ENCODE measurements around the gene SLC27A3. TPM values are rescaled to one million over a fixed set of nuclear protein-coding genes. Genes with fewer than 3 reads are reported as not detected.

Gene SLC27A3
- total and polyA plus RNA-seq, 9 of the 15 experiments (the other 6 are each of a cell fraction or from before 2014, with no cell fraction given), result 0.57 to 5.2 (median 2.8) TPM

DNA sequence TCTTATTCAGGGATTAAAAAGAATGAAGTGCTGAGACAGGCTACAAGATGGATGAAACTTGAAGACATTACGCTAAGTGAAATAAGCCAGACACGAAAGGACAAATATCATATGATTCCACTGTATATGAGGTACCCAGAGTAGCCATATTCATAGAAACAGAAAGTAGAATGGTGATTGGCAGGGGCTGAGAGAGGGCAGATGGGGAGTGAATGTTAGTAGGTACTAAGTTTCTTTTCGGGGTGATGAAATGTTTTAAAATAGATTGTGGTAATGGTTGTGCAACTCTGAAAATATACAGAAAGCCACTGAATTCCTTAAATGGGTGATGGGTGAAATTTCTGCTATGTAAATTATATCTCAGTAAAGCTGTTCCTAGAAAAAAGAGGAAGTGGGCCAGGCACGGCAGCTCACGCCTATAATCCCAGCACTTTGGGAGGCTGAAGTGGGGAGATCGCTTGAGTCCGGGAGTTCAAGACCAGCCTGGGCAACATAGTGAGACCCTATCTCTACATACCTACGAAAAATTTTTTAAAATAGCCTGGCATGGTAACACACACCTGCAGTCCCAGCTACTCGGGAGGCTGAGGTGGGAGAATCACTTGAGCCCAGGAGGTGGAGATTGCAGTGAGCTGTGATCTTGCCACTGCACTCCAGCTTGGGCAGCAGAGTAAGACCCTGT is 15.9 kb downstream of the SLC27A3 start (continued):
- TF ChIP-seq, protein P1, sequence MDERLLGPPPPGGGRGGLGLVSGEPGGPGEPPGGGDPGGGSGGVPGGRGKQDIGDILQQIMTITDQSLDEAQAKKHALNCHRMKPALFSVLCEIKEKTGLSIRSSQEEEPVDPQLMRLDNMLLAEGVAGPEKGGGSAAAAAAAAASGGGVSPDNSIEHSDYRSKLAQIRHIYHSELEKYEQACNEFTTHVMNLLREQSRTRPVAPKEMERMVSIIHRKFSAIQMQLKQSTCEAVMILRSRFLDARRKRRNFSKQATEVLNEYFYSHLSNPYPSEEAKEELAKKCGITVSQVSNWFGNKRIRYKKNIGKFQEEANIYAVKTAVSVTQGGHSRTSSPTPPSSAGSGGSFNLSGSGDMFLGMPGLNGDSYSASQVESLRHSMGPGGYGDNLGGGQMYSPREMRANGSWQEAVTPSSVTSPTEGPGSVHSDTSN (CRISPR knock-in tag; IDR thresholded peaks at IDR 0.05; ENCODE audit: low read depth), result peak; percentile 33; the same call in 1 of the 2 replicates
- TF ChIP-seq, protein P1 (tag; conservative IDR thresholded peaks at IDR 0.05; ENCODE audit: low read depth), result peak; percentile 49
- peak; percentile 35; the same call in 1 of the 2 replicates for TF ChIP-seq GABPB1 (CRISPR knock-in tag; IDR thresholded peaks at IDR 0.05)
- no peak for TF ChIP-seq NR2C2 (CRISPR knock-in tag; IDR thresholded peaks at IDR 0.05)
- peak; percentile 3; the same call in 1 of the 2 replicates for TF ChIP-seq NR2C2 (tag; IDR thresholded peaks at IDR 0.05)
- TF ChIP-seq, protein P2, sequence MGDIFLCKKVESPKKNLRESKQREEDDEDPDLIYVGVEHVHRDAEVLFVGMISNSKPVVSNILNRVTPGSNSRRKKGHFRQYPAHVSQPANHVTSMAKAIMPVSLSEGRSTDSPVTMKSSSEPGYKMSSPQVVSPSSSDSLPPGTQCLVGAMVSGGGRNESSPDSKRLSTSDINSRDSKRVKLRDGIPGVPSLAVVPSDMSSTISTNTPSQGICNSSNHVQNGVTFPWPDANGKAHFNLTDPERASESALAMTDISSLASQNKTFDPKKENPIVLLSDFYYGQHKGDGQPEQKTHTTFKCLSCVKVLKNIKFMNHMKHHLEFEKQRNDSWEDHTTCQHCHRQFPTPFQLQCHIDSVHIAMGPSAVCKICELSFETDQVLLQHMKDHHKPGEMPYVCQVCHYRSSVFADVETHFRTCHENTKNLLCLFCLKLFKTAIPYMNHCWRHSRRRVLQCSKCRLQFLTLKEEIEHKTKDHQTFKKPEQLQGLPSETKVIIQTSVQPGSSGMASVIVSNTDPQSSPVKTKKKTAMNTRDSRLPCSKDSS (IDR thresholded peaks at IDR 0.05; ENCODE audit: low read depth, partially characterized antibody), result no peak
- TF ChIP-seq ZNF217 (CRISPR knock-in tag; IDR thresholded peaks at IDR 0.05), result no peak
- TF ChIP-seq NUFIP1 (IDR thresholded peaks at IDR 0.05; ENCODE audit: partially characterized antibody), result no peak
- TF ChIP-seq CBX3 (IDR thresholded peaks at IDR 0.05; ENCODE audit: borderline replicate concordance in 1 of 2, low read length in 2 of 2), result no peak
- TF ChIP-seq MBD2 (IDR thresholded peaks at IDR 0.05; ENCODE audit: borderline replicate concordance, low read depth), result no peak
- TF ChIP-seq RCOR1 (IDR thresholded peaks at IDR 0.05; ENCODE audit: borderline replicate concordance in 1 of 2, low read depth in 2 of 2, low read length in 2 of 2), result 0 out of 4 replicates have a peak, but pooled peaks of 1 of the 2 experiments have one; percentile 15
- no peak for TF ChIP-seq ZNF134 (CRISPR knock-in tag; conservative IDR thresholded peaks at IDR 0.05)
- TF ChIP-seq, protein P3, sequence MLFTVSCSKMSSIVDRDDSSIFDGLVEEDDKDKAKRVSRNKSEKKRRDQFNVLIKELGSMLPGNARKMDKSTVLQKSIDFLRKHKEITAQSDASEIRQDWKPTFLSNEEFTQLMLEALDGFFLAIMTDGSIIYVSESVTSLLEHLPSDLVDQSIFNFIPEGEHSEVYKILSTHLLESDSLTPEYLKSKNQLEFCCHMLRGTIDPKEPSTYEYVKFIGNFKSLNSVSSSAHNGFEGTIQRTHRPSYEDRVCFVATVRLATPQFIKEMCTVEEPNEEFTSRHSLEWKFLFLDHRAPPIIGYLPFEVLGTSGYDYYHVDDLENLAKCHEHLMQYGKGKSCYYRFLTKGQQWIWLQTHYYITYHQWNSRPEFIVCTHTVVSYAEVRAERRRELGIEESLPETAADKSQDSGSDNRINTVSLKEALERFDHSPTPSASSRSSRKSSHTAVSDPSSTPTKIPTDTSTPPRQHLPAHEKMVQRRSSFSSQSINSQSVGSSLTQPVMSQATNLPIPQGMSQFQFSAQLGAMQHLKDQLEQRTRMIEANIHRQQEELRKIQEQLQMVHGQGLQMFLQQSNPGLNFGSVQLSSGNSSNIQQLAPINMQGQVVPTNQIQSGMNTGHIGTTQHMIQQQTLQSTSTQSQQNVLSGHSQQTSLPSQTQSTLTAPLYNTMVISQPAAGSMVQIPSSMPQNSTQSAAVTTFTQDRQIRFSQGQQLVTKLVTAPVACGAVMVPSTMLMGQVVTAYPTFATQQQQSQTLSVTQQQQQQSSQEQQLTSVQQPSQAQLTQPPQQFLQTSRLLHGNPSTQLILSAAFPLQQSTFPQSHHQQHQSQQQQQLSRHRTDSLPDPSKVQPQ (CRISPR knock-in tag; IDR thresholded peaks at IDR 0.05; ENCODE audit: borderline replicate concordance), result no peak
- TF ChIP-seq, protein P4, sequence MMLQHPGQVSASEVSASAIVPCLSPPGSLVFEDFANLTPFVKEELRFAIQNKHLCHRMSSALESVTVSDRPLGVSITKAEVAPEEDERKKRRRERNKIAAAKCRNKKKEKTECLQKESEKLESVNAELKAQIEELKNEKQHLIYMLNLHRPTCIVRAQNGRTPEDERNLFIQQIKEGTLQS (IDR thresholded peaks at IDR 0.05), result peak; percentile 76
- TF ChIP-seq, protein P4 (CRISPR knock-in tag; conservative IDR thresholded peaks at IDR 0.05), result no peak

Measured in K562 (cell line).